CD4-positive, alpha-beta T cell (primary cell): Measurements from ENCODE around the gene NXN. TPM values are rescaled to one million over a fixed set of nuclear protein-coding genes. Genes with fewer than 3 reads are reported as not detected.

ENCODE experiments used
- ATAC-seq: fragments of 200-7000 bp; cut with Tn5 transposase; one replicate; pipeline ENCODE4 v1.10.0; 2022; ENCODE audit warnings: mild to moderate bottlenecking; ENCODE audit not compliant: poor library complexity
- CTCF ChIA-PET: fragments of 350-600 bp; sonication (Branson Sonifier 250); formaldehyde crosslinking; loops from one replicate; lab custom pipeline; 2021; ENCODE audit warnings: antibody characterized with exemption, inconsistent platforms; lab: Charles Lee
- POLR2A ChIA-PET: fragments of 350-600 bp; sonication (Branson Sonifier 250); formaldehyde crosslinking; loops from one replicate; lab custom pipeline; 2021; ENCODE audit warnings: antibody characterized with exemption, inconsistent platforms; lab: Charles Lee
- DNase-seq, 14 experiments: peaks; one replicate each; pipeline ENCODE4 v3.0.0-alpha.2; 2013 to 2020; ENCODE audit warnings: mixed read lengths in 2 of 14
- H3K27ac ChIP-seq, 2 donors: one replicate each; pipeline versions ENCODE4 v1.5.1 to v1.7.0; 2013; ENCODE audit warnings: low read length in 2 of 2, low read depth in 1 of 2, mild to moderate bottlenecking in 1 of 2
- H3K27me3 ChIP-seq, 2 experiments: 1 replicate in 1 of 2; 2 replicates in 1 of 2; pipeline versions ENCODE4 v1.6.1 to v1.7.0; 2013; ENCODE audit warnings: low read length in 2 of 2, control low read depth in 1 of 2, mild to moderate bottlenecking in 1 of 2, moderate library complexity in 1 of 2; ENCODE audit not compliant: insufficient read depth in 2 of 2, control insufficient read depth in 1 of 2
- H3K36me3 ChIP-seq: one replicate; pipeline ENCODE4 v1.6.1; 2013; ENCODE audit warnings: low read length, control low read depth; ENCODE audit not compliant: insufficient read depth
- H3K4me1 ChIP-seq: one replicate; pipeline ENCODE4 v1.6.1; 2013; ENCODE audit warnings: low read length, control low read depth; ENCODE audit not compliant: insufficient read depth
- H3K4me3 ChIP-seq: one replicate; pipeline ENCODE4 v1.5.1; 2013; ENCODE audit warnings: mild to moderate bottlenecking, low read length, moderate library complexity
- H3K9me3 ChIP-seq, 2 experiments: 1 replicate in 1 of 2; 2 replicates in 1 of 2; pipeline versions ENCODE4 v1.6.1 to v1.7.0; 2013; ENCODE audit warnings: low read length in 2 of 2, mild to moderate bottlenecking in 2 of 2, control low read depth in 1 of 2, moderate library complexity in 1 of 2; ENCODE audit not compliant: control insufficient read depth in 1 of 2, insufficient read depth in 1 of 2
- H3K27ac Mint-ChIP-seq: one replicate; pipeline ENCODE4 v1.8.0; 2020; ENCODE audit warnings: mixed read lengths
- H3K27me3 Mint-ChIP-seq: one replicate; pipeline ENCODE4 v1.8.0; 2021; ENCODE audit warnings: mixed read lengths
- H3K36me3 Mint-ChIP-seq: one replicate; pipeline ENCODE4 v1.8.0; 2021; ENCODE audit warnings: low read depth, mixed read lengths
- H3K4me1 Mint-ChIP-seq: one replicate; pipeline ENCODE4 v1.8.0; 2021; ENCODE audit warnings: low read depth, mixed read lengths
- H3K4me3 Mint-ChIP-seq: one replicate; pipeline ENCODE4 v1.8.0; 2020; ENCODE audit warnings: mild to moderate bottlenecking, mixed read lengths
- H3K9me3 Mint-ChIP-seq: one replicate; pipeline ENCODE4 v1.8.0; 2020; ENCODE audit warnings: mixed read lengths
- CTCF ChIP-seq: fragments of 200-600 bp; IDR thresholded peaks from one replicate; pipeline ENCODE4 v1.8.0; 2022; ENCODE audit warnings: antibody characterized with exemption, mild to moderate bottlenecking
- intact Hi-C, 2 experiments: fragments of 100-400 bp; cut with DNase I in 1 of 2; cut with micrococcal nuclease in 1 of 2; formaldehyde crosslinking; loops; one replicate each; pipeline versions ENCODE4 v1.15.1 to v1.9.0; 2023 to 2025; cut with DNase I, micrococcal nuclease
- total RNA-seq, 174 experiments: library from RNA in 2 of 174; stranded (reverse) in 2 of 174; gene quantifications; one replicate each; pipeline ENCODE4 v1.2.3 and lab custom pipeline; 2021 to 2026

Gene NXN
- total RNA-seq, 2 experiments from 2014 or later, result 0.80 to 0.98 TPM

- H3K27ac Mint-ChIP-seq, result no peak overlapping the region
- Histone ChIP-seq H3K27ac (no peak overlapping the region), H3K27me3 (peaks cover 0 to 6% of the 10 kb centered on the region in 2 experiments), H3K4me3 (no peak overlapping the region), H3K9me3 (no peaks in the 10 kb centered on the region), H3K4me1 (no peaks in the 10 kb centered on the region), H3K36me3 (no peaks in the 10 kb centered on the region)
- peaks cover 24% of the 10 kb centered on the region for H3K27me3 Mint-ChIP-seq
- no peak overlapping the region for H3K4me3 Mint-ChIP-seq
- no peaks in the 10 kb centered on the region for H3K4me1 Mint-ChIP-seq
- no peaks in the 10 kb centered on the region for H3K9me3 Mint-ChIP-seq
- intact Hi-C loops, result no loop called here
- no peak for DNase-seq
- CTCF ChIA-PET, result no interaction called here
- no peak for ATAC-seq
- no peaks in the 10 kb centered on the region for H3K36me3 Mint-ChIP-seq
- TF ChIP-seq CTCF, result no peak
- POLR2A ChIA-PET, result no interaction called here
These were observed 118.8 kb downstream of the NXN start for GRCh38 chr17:860805-861204.

DNA sequence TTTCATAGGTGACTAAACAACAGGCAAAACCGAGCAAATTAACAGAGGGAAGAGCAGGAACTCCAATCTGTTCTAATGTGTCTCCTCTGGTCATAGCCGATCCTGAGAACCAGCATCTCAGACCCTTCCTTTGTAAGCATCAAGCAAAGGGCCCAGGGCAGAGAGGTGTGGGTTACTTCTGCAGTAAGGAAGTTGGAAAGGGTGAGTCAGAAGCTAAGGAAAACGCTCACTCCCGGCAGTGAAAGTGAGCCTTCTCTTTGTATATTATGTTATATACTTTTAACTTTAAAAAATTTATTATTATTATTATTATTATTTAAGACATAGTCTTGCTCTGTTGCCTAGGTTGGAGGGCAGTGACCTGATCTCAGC, 119.8 kb downstream of the NXN start:
- TF ChIP-seq CTCF, result no peak
- Mint-ChIP-seq H3K9me3 (no peaks in the 10 kb centered on the region), H3K4me1 (no peaks in the 10 kb centered on the region), H3K36me3 (no peaks in the 10 kb centered on the region), H3K27ac (no peak overlapping the region), H3K27me3 (peaks cover 18% of the 10 kb centered on the region), H3K4me3 (no peak overlapping the region)
- CTCF ChIA-PET, result no interaction called here
- DNase-seq, result no peak
- intact Hi-C loops, result no loop called here
- H3K9me3 ChIP-seq, result no peaks in the 10 kb centered on the region
- no peak for ATAC-seq
- peaks cover 0 to 6% of the 10 kb centered on the region in 2 experiments for H3K27me3 ChIP-seq
- no peak overlapping the region for H3K27ac ChIP-seq
- POLR2A ChIA-PET, result no interaction called here
- H3K4me3 ChIP-seq, result no peak overlapping the region
- H3K36me3 ChIP-seq, result no peaks in the 10 kb centered on the region
- no peaks in the 10 kb centered on the region for H3K4me1 ChIP-seq

- Histone ChIP-seq H3K27me3 (peaks cover 0 to 6% of the 10 kb centered on the region in 2 experiments), H3K4me1 (no peaks in the 10 kb centered on the region), H3K4me3 (no peak overlapping the region), H3K9me3 (no peaks in the 10 kb centered on the region), H3K27ac (no peak overlapping the region), H3K36me3 (no peaks in the 10 kb centered on the region)
- no peaks in the 10 kb centered on the region for H3K36me3 Mint-ChIP-seq
- no peak overlapping the region for H3K27ac Mint-ChIP-seq
- no peak overlapping the region for H3K4me3 Mint-ChIP-seq
- H3K9me3 Mint-ChIP-seq, result no peaks in the 10 kb centered on the region
- no peak for DNase-seq
- ChIA-PET POLR2A (no interaction called here), CTCF (no interaction called here)
- no peak for TF ChIP-seq CTCF
- H3K27me3 Mint-ChIP-seq, result peaks cover 13% of the 10 kb centered on the region
- intact Hi-C loops, result no loop called here
- ATAC-seq, result no peak
- no peaks in the 10 kb centered on the region for H3K4me1 Mint-ChIP-seq
These were observed 120.3 kb downstream of the NXN start for GRCh38 chr17:859061-859823.
